ENCODE results near the gene NPHP4.

DNA sequence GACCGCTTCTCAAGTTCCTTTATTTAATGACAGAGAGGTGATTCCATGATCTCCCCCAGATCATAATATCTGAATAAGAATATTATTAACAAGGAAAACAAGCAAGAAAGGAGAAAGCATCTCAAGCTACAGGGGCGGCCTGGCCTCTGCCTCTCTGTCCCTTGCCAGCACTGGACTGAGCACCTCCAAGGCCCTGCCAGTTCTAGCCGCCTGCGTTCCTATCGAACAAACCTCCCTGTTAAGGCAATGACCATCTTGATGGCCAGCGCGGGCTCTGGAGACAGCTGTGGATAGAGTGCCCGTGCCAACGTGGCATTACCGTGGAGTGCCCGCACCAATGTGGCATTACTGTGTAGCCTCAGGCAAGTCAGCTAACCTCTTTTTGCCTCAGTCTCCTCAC, 84.8 kb downstream of the NPHP4 start:
- TF ChIP-seq CBX3 (IDR thresholded peaks at IDR 0.05; ENCODE audit: borderline replicate concordance, low read depth) (no peak), CREM (IDR thresholded peaks at IDR 0.05; ENCODE audit: low read depth) (no peak), SMC3 (IDR thresholded peaks at IDR 0.05; ENCODE audit: borderline replicate concordance, low read length) (no peak), JUNB (IDR thresholded peaks at IDR 0.05) (no peak), YY1 (IDR thresholded peaks at IDR 0.05; ENCODE audit: low read depth, low read length) (no peak), MXI1 (IDR thresholded peaks at IDR 0.05; ENCODE audit: low read depth, low read length) (no peak), TAF1 (IDR thresholded peaks at IDR 0.05; ENCODE audit: borderline replicate concordance, low read depth, low read length) (no peak), FOS (IDR thresholded peaks at IDR 0.05; ENCODE audit: borderline replicate concordance, extremely low read depth, insufficient read length) (no peak), FOXM1 (IDR thresholded peaks at IDR 0.05; ENCODE audit: low read depth, low read length) (no peak), TCF12 (IDR thresholded peaks at IDR 0.05; ENCODE audit: low read depth, low read length) (no peak), RB1 (IDR thresholded peaks at IDR 0.05; ENCODE audit: borderline replicate concordance) (no peak)
- TF ChIP-seq, protein P1, sequence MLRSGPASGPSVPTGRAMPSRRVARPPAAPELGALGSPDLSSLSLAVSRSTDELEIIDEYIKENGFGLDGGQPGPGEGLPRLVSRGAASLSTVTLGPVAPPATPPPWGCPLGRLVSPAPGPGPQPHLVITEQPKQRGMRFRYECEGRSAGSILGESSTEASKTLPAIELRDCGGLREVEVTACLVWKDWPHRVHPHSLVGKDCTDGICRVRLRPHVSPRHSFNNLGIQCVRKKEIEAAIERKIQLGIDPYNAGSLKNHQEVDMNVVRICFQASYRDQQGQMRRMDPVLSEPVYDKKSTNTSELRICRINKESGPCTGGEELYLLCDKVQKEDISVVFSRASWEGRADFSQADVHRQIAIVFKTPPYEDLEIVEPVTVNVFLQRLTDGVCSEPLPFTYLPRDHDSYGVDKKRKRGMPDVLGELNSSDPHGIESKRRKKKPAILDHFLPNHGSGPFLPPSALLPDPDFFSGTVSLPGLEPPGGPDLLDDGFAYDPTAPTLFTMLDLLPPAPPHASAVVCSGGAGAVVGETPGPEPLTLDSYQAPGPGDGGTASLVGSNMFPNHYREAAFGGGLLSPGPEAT (IDR thresholded peaks at IDR 0.05; ENCODE audit: low read depth), result no peak
- TF ChIP-seq, protein P2, sequence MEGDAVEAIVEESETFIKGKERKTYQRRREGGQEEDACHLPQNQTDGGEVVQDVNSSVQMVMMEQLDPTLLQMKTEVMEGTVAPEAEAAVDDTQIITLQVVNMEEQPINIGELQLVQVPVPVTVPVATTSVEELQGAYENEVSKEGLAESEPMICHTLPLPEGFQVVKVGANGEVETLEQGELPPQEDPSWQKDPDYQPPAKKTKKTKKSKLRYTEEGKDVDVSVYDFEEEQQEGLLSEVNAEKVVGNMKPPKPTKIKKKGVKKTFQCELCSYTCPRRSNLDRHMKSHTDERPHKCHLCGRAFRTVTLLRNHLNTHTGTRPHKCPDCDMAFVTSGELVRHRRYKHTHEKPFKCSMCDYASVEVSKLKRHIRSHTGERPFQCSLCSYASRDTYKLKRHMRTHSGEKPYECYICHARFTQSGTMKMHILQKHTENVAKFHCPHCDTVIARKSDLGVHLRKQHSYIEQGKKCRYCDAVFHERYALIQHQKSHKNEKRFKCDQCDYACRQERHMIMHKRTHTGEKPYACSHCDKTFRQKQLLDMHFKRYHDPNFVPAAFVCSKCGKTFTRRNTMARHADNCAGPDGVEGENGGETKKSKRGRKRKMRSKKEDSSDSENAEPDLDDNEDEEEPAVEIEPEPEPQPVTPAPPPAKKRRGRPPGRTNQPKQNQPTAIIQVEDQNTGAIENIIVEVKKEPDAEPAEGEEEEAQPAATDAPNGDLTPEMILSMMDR (IDR thresholded peaks at IDR 0.05 in 2 of 3, conservative IDR thresholded peaks at IDR 0.05 in 1 of 3; ENCODE audit: control insufficient read depth in 2 of 3, extremely low read depth in 1 of 3, insufficient read depth in 1 of 3, low read depth in 3 of 3, low read length in 3 of 3), result no peak
- TF ChIP-seq, protein P3, sequence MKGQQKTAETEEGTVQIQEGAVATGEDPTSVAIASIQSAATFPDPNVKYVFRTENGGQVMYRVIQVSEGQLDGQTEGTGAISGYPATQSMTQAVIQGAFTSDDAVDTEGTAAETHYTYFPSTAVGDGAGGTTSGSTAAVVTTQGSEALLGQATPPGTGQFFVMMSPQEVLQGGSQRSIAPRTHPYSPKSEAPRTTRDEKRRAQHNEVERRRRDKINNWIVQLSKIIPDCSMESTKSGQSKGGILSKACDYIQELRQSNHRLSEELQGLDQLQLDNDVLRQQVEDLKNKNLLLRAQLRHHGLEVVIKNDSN (IDR thresholded peaks at IDR 0.05; ENCODE audit: borderline replicate concordance, extremely low read length, insufficient read depth, low read depth, low read length), result no peak

Data from GM12878 (cell line).